Activated CD8-positive, alpha-beta T cell treated with anti-CD3 and anti-CD28 coated beads for 36 hours (primary cell): ENCODE data around the gene ZBTB22. TPM values are rescaled to one million over a fixed set of nuclear protein-coding genes. Genes with fewer than 3 reads are reported as not detected.

ENCODE experiments used
- ATAC-seq: fragments of 200-7000 bp; cut with Tn5 transposase; one replicate; pipeline ENCODE4 v1.10.0; 2021; ENCODE audit warnings: mild to moderate bottlenecking, moderate library complexity
- CTCF ChIA-PET: fragments of 350-600 bp; sonication (Branson Sonifier 250); formaldehyde crosslinking; loops from one replicate; lab custom pipeline; 2021; ENCODE audit warnings: antibody characterized with exemption; lab: Charles Lee
- POLR2A ChIA-PET: fragments of 350-600 bp; sonication (Branson Sonifier 250); formaldehyde crosslinking; loops from one replicate; lab custom pipeline; 2021; ENCODE audit warnings: antibody characterized with exemption; lab: Charles Lee
- DNase-seq: peaks from one replicate; pipeline ENCODE4 v3.0.0-alpha.2; 2020
- H3K27ac Mint-ChIP-seq: one replicate; pipeline ENCODE4 v1.8.0; 2021; ENCODE audit warnings: mild to moderate bottlenecking, mixed read lengths
- H3K27me3 Mint-ChIP-seq: one replicate; pipeline ENCODE4 v1.8.0; 2021; ENCODE audit warnings: mixed read lengths
- H3K36me3 Mint-ChIP-seq: one replicate; pipeline ENCODE4 v1.8.0; 2021; ENCODE audit warnings: low read depth, mixed read lengths
- H3K4me1 Mint-ChIP-seq: one replicate; pipeline ENCODE4 v1.8.0; 2021; ENCODE audit warnings: low read depth, mixed read lengths
- H3K4me3 Mint-ChIP-seq: one replicate; pipeline ENCODE4 v1.8.0; 2021; ENCODE audit warnings: mild to moderate bottlenecking, moderate library complexity, mixed read lengths
- H3K9me3 Mint-ChIP-seq: one replicate; pipeline ENCODE4 v1.8.0; 2021; ENCODE audit warnings: mixed read lengths
- intact Hi-C: fragments of 100-400 bp; cut with micrococcal nuclease; formaldehyde crosslinking; loops from one replicate; pipeline ENCODE4 v1.10.0; 2022
- total RNA-seq, 2 experiments: library from RNA; stranded (reverse); gene quantifications; one replicate each; pipeline ENCODE4 v1.2.3, GENCODE V29; 2021
- TF ChIP-seq, protein P1 (sequence below): fragments of 200-600 bp; IDR thresholded peaks from one replicate; pipeline ENCODE4 v1.8.0; 2022; ENCODE audit warnings: antibody characterized with exemption, mild to moderate bottlenecking

The ZBTB22 gene
- total RNA-seq, 2 experiments from 2014 or later: 7.2 to 7.5 TPM

DNA sequence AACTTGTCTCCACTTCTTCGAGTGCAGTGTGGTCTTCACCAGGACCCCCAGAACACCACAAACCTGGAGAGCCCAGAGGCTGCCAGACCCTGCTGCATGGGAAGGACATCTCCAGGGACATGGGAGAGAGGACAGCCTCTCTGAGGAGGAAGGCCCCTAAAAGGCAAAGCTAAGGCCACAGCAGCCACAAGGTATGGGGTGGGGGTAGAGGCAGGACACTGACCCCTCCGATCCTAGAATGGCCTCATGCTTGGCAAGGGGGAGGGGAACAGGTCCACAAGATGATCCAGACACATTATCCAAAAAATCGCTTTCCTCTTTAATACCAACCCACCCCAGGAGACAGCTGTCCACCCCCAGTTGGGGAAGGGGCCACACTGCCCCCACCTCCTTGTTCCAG is 38.7 kb downstream of the ZBTB22 start:
- ATAC-seq: no peak
- DNase-seq: no peak
- H3K27ac Mint-ChIP-seq: peak overlapping the region; percentile 94
- ChIA-PET CTCF (interaction anchor here (1.1 to 5.6 kb wide), 6 partner anchors 10 to 147 kb away, joined by 3 to 35 read pairs (median 10); partner anchors contain the start of genes PFDN6, RGL2, RXRB and SLC39A7), POLR2A (interaction anchor here (1.1 to 9.5 kb wide), 7 partner anchors 14 to 71 kb away, joined by 3 to 261 read pairs (median 11); partner anchors contain the start of genes PFDN6, RGL2, RING1 and TAPBP)
- H3K27me3 Mint-ChIP-seq: no peaks in the 10 kb centered on the region
- intact Hi-C loops: no loop called here
- TF ChIP-seq, protein P1, sequence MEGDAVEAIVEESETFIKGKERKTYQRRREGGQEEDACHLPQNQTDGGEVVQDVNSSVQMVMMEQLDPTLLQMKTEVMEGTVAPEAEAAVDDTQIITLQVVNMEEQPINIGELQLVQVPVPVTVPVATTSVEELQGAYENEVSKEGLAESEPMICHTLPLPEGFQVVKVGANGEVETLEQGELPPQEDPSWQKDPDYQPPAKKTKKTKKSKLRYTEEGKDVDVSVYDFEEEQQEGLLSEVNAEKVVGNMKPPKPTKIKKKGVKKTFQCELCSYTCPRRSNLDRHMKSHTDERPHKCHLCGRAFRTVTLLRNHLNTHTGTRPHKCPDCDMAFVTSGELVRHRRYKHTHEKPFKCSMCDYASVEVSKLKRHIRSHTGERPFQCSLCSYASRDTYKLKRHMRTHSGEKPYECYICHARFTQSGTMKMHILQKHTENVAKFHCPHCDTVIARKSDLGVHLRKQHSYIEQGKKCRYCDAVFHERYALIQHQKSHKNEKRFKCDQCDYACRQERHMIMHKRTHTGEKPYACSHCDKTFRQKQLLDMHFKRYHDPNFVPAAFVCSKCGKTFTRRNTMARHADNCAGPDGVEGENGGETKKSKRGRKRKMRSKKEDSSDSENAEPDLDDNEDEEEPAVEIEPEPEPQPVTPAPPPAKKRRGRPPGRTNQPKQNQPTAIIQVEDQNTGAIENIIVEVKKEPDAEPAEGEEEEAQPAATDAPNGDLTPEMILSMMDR: no peak
- H3K4me1 Mint-ChIP-seq: peaks cover 38% of the 10 kb centered on the region
- H3K36me3 Mint-ChIP-seq: peaks cover 34% of the 10 kb centered on the region
- H3K9me3 Mint-ChIP-seq: no peaks in the 10 kb centered on the region
- H3K4me3 Mint-ChIP-seq: no peak overlapping the region

DNA sequence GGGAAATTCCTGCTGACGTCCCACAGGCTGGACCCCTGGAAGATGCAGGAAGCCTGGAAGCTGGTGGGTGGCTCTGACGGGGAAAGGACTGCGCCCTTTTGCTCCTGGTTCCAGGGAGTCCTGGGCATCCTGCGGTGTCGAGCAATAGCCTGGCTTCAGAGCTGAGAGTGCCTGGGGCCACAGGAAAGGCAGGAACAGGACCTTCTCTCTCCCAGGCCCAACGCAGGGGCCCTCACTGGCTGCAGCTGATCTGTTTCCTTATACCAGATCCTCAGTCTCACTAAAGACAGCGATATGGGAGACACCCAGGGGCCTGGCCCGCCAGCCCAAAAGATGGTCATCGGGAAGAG is 39.2 kb downstream of the ZBTB22 start:
- POLR2A ChIA-PET: interaction anchor here (0.6 to 9.5 kb wide), 11 partner anchors 15 to 176 kb away, joined by 3 to 261 read pairs (median 5); partner anchors contain the start of genes PFDN6, RGL2, RING1 and TAPBP
- TF ChIP-seq, protein P1: no peak
- intact Hi-C loops: no loop called here
- DNase-seq (no peak), ATAC-seq (no peak)
- no peak overlapping the region for H3K4me3 Mint-ChIP-seq
- H3K27ac Mint-ChIP-seq: peak overlapping the region; percentile 94
- H3K27me3 Mint-ChIP-seq: no peaks in the 10 kb centered on the region
- H3K9me3 Mint-ChIP-seq: no peaks in the 10 kb centered on the region
- CTCF ChIA-PET: interaction anchor here (1.1 to 5.6 kb wide), 9 partner anchors 11 to 155 kb away, joined by 3 to 35 read pairs (median 8); partner anchors contain the start of genes PFDN6, RGL2, RXRB and SLC39A7
- peaks cover 38% of the 10 kb centered on the region for H3K4me1 Mint-ChIP-seq
- H3K36me3 Mint-ChIP-seq: peaks cover 39% of the 10 kb centered on the region

DNA sequence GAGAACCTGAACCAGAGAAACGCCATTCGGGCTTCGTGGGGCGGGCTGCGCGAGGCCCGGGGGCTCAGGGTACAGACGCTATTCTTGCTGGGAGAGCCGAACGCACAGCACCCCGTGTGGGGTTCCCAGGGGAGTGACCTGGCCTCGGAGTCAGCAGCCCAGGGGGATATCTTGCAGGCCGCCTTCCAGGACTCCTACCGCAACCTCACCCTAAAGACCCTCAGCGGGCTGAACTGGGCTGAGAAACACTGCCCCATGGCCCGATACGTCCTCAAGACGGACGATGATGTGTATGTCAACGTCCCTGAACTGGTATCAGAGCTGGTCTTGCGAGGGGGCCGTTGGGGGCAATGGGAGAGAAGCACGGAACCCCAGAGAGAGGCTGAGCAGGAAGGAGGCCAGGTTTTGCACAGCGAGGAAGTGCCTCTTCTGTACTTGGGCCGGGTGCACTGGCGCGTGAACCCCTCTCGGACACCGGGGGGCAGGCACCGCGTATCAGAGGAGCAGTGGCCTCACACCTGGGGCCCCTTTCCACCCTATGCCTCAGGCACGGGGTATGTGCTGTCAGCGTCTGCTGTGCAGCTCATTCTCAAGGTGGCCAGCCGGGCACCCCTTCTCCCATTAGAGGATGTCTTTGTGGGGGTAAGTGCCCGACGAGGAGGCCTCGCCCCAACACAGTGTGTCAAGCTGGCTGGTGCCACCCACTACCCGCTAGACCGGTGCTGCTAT is 39.7 kb downstream of the ZBTB22 start:
- no peaks in the 10 kb centered on the region for H3K27me3 Mint-ChIP-seq
- TF ChIP-seq, protein P1: no peak
- no peaks in the 10 kb centered on the region for H3K9me3 Mint-ChIP-seq
- H3K4me1 Mint-ChIP-seq: peaks cover 38% of the 10 kb centered on the region
- ChIA-PET CTCF (interaction anchor here (1.1 to 5.6 kb wide), 17 partner anchors 11 to 301 kb away, joined by 3 to 35 read pairs (median 4); partner anchors contain the start of genes KIFC1, PFDN6, RGL2 and RXRB), POLR2A (interaction anchor here (0.6 to 9.5 kb wide), 24 partner anchors 10 to 304 kb away, joined by 3 to 261 read pairs (median 4); partner anchors contain the start of genes CUTA, PFDN6, RGL2 and RING1)
- peaks cover 42% of the 10 kb centered on the region for H3K36me3 Mint-ChIP-seq
- intact Hi-C loops: no loop called here
- peak overlapping the region; percentile 95 for H3K4me3 Mint-ChIP-seq
- ATAC-seq: peak; percentile 26
- DNase-seq: peak; percentile 62
- peak overlapping the region; percentile 94 for H3K27ac Mint-ChIP-seq

DNA sequence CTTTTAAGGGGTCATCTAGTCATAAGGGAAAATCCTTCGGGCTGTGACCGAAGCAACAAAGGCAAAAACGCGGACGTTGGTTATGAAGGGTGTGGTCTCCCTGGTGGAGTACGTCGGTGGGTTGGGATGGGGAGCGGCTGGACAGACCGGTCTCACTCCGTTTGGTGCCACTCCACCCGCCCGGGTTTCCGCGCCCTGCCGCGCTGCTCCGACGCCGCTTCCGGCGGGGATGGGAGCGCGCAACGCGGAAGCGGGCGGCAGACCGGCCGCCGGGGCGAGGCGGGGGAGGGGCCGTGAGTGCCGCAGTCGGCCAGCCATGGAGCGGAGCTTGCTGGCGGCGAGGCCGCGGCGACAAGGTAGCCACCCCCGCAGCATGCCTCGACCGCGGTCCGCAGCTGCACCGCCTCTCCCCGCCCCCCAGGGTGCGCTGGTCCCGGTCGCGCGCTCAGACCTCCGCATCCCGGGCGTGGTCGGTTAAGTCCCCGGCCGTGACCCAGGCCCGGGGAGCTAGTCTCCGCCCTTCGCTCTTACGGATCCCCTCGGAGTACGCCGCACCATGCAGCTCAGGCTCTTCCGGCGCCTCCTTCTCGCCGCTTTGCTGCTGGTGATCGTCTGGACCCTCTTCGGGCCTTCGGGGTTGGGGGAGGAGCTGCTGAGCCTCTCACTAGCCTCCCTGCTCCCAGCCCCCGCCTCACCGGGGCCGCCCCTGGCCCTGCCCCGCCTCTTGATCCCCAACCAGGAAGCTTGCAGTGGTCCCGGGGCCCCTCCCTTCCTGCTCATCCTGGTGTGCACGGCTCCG is 40.5 kb downstream of the ZBTB22 start, which contains the start of gene B3GALT4:
Gene B3GALT4, plus strand, starts transcription at position 260 of the 799 bp plus-strand sequence. Its CDS starts 297 bp downstream, at position 557.
- Mint-ChIP-seq H3K4me1 (peaks cover 38% of the 10 kb centered on the region), H3K9me3 (no peaks in the 10 kb centered on the region), H3K27ac (peak within 1 kb of the TSS; percentile 100), H3K36me3 (peaks cover 48% of the 10 kb centered on the region), H3K27me3 (no peaks in the 10 kb centered on the region), H3K4me3 (peak within 1 kb of the TSS; percentile 95)
- ChIA-PET POLR2A (interaction anchor here (0.6 to 9.5 kb wide), 25 partner anchors 9 to 304 kb away, joined by 3 to 261 read pairs (median 4); partner anchors contain the start of genes CUTA, PFDN6, RGL2 and RING1), CTCF (interaction anchor here (0.8 to 5.6 kb wide), 19 partner anchors 9 to 301 kb away, joined by 3 to 35 read pairs (median 4); partner anchors contain the start of genes KIFC1, PFDN6, RGL2 and TAPBP)
- TF ChIP-seq, protein P1: peak; percentile 44
- intact Hi-C loops: no loop called here
- peak; percentile 82 for DNase-seq
- peak; percentile 76 for ATAC-seq
